Effector memory CD4-positive, alpha-beta T cell (primary cell): ENCODE results near the gene SLC4A5.

ENCODE experiments used
- DNase-seq, 3 donors: peaks; one replicate each; pipeline ENCODE4 v3.0.0-alpha.2; 2020
- H3K27ac ChIP-seq: 2 replicates; pipeline ENCODE4 v1.7.0; 2013; ENCODE audit warnings: mild to moderate bottlenecking, low read length, moderate library complexity; ENCODE audit not compliant: insufficient read depth, poor library complexity, severe bottlenecking
- H3K27me3 ChIP-seq: replicated peaks from 2 replicates; pipeline ENCODE4 v1.7.0; 2013; ENCODE audit warnings: mild to moderate bottlenecking, low read length; ENCODE audit not compliant: insufficient read depth, control insufficient read depth, poor library complexity, severe bottlenecking
- H3K36me3 ChIP-seq: 2 replicates; pipeline ENCODE4 v1.7.0; 2013; ENCODE audit warnings: mild to moderate bottlenecking, low read length, moderate library complexity; ENCODE audit not compliant: control insufficient read depth, insufficient read depth
- H3K4me1 ChIP-seq: 2 replicates; pipeline ENCODE4 v1.7.0; 2013; ENCODE audit warnings: low read length, mild to moderate bottlenecking; ENCODE audit not compliant: control insufficient read depth, insufficient read depth, poor library complexity, severe bottlenecking
- H3K4me3 ChIP-seq: 2 replicates; pipeline ENCODE4 v1.7.0; 2013; ENCODE audit warnings: low read length, low read depth, mild to moderate bottlenecking; ENCODE audit not compliant: insufficient read depth, poor library complexity, severe bottlenecking
- H3K9me3 ChIP-seq: 2 replicates; pipeline ENCODE4 v1.7.0; 2013; ENCODE audit warnings: mild to moderate bottlenecking, low read length, moderate library complexity; ENCODE audit not compliant: control insufficient read depth

Gene SLC4A5

GRCh38 chr2:74321737-74322136 lies 21.5 kb downstream of the SLC4A5 start:
- no peaks in the 10 kb centered on the region for H3K9me3 ChIP-seq
- no peaks in the 10 kb centered on the region for H3K36me3 ChIP-seq
- no peak overlapping the region for H3K27ac ChIP-seq
- no peaks in the 10 kb centered on the region for H3K27me3 ChIP-seq
- no peaks in the 10 kb centered on the region for H3K4me1 ChIP-seq
- DNase-seq: no peak
- H3K4me3 ChIP-seq: no peak overlapping the region

GRCh38 chr2:74317701-74318100 lies 25.5 kb downstream of the SLC4A5 start:
- Histone ChIP-seq H3K36me3 (peaks cover 6% of the 10 kb centered on the region), H3K4me1 (no peaks in the 10 kb centered on the region), H3K9me3 (no peaks in the 10 kb centered on the region), H3K27ac (no peak overlapping the region), H3K27me3 (no peaks in the 10 kb centered on the region), H3K4me3 (no peak overlapping the region)
- no peak for DNase-seq

GRCh38 chr2:74316627-74317295 lies 26.5 kb downstream of the SLC4A5 start:
- Histone ChIP-seq H3K9me3 (no peaks in the 10 kb centered on the region), H3K36me3 (peaks cover 6% of the 10 kb centered on the region), H3K27ac (no peak overlapping the region), H3K4me3 (no peak overlapping the region), H3K4me1 (no peaks in the 10 kb centered on the region), H3K27me3 (no peaks in the 10 kb centered on the region)
- DNase-seq: no peak

- Histone ChIP-seq H3K27me3 (no peaks in the 10 kb centered on the region), H3K4me1 (no peaks in the 10 kb centered on the region), H3K9me3 (no peaks in the 10 kb centered on the region), H3K36me3 (peaks cover 6% of the 10 kb centered on the region), H3K4me3 (no peak overlapping the region), H3K27ac (no peak overlapping the region)
- no peak for DNase-seq
Observed at GRCh38 chr2:74314107-74314506, 29.1 kb downstream of the SLC4A5 start.

- DNase-seq: no peak
- Histone ChIP-seq H3K9me3 (no peaks in the 10 kb centered on the region), H3K4me1 (no peaks in the 10 kb centered on the region), H3K27ac (no peak overlapping the region), H3K4me3 (no peak overlapping the region), H3K27me3 (no peaks in the 10 kb centered on the region), H3K36me3 (peaks cover 6% of the 10 kb centered on the region)
Observed at GRCh38 chr2:74313497-74313896, 29.7 kb downstream of the SLC4A5 start.

- Histone ChIP-seq H3K27me3 (no peaks in the 10 kb centered on the region), H3K27ac (no peak overlapping the region), H3K4me3 (no peak overlapping the region), H3K9me3 (no peaks in the 10 kb centered on the region), H3K36me3 (peaks cover 6% of the 10 kb centered on the region), H3K4me1 (no peaks in the 10 kb centered on the region)
- no peak for DNase-seq
Observed at GRCh38 chr2:74312913-74313312, 30.3 kb downstream of the SLC4A5 start.

GRCh38 chr2:74307720-74308119 lies 35.5 kb downstream of the SLC4A5 start:
- Histone ChIP-seq H3K27me3 (no peaks in the 10 kb centered on the region), H3K4me1 (no peaks in the 10 kb centered on the region), H3K4me3 (no peak overlapping the region), H3K36me3 (no peaks in the 10 kb centered on the region), H3K9me3 (no peaks in the 10 kb centered on the region), H3K27ac (no peak overlapping the region)
- no peak for DNase-seq

GRCh38 chr2:74304332-74305148 lies 38.7 kb downstream of the SLC4A5 start:
- no peak for DNase-seq
- H3K36me3 ChIP-seq: no peaks in the 10 kb centered on the region
- no peaks in the 10 kb centered on the region for H3K9me3 ChIP-seq
- H3K27ac ChIP-seq: no peak overlapping the region
- no peak overlapping the region for H3K4me3 ChIP-seq
- H3K27me3 ChIP-seq: no peaks in the 10 kb centered on the region
- H3K4me1 ChIP-seq: no peaks in the 10 kb centered on the region

GRCh38 chr2:74302865-74303264 lies 40.4 kb downstream of the SLC4A5 start:
- Histone ChIP-seq H3K9me3 (no peaks in the 10 kb centered on the region), H3K27ac (no peak overlapping the region), H3K36me3 (no peaks in the 10 kb centered on the region), H3K4me3 (no peak overlapping the region), H3K27me3 (no peaks in the 10 kb centered on the region), H3K4me1 (no peaks in the 10 kb centered on the region)
- no peak for DNase-seq

- no peak overlapping the region for H3K4me3 ChIP-seq
- H3K9me3 ChIP-seq: no peaks in the 10 kb centered on the region
- no peak for DNase-seq
- no peaks in the 10 kb centered on the region for H3K4me1 ChIP-seq
- no peaks in the 10 kb centered on the region for H3K36me3 ChIP-seq
- H3K27me3 ChIP-seq: no peaks in the 10 kb centered on the region
- no peak overlapping the region for H3K27ac ChIP-seq
Observed at GRCh38 chr2:74301262-74301661, 42.0 kb downstream of the SLC4A5 start.
